ENCODE measurements around the gene PTGS2. TPM values are rescaled to one million over a fixed set of nuclear protein-coding genes. Genes with fewer than 3 reads are reported as not detected.
"Not testable (repeated sequence)": the region's sequence is repeated elsewhere in the genome, so short reads cannot be mapped to it uniquely, and the experiment has no call there.

PTGS2 gene
- total and polyA plus RNA-seq, 5 donors from 2014 or later = 0.31 to 0.96 TPM; not detected in 3

GRCh38 chr1:186664217-186664616 is 16.0 kb downstream of the PTGS2 start:
- H3K4me3 Mint-ChIP-seq; H3K27ac ChIP-seq (ENCODE audit: insufficient read depth, low read length, poor library complexity, severe bottlenecking); H3K9me3 ChIP-seq (ENCODE audit: control insufficient read depth in 2 of 2, low read length in 2 of 2); H3K27ac Mint-ChIP-seq; DNase-seq; H3K4me3 ChIP-seq (ENCODE audit: low read depth, low read length); H3K9me3 Mint-ChIP-seq; H3K36me3 Mint-ChIP-seq; H3K4me1 Mint-ChIP-seq; ATAC-seq (ENCODE audit: low read depth in 2 of 2); H3K36me3 ChIP-seq (ENCODE audit: control insufficient read depth, insufficient read depth, low read length); H3K27me3 ChIP-seq (ENCODE audit: control insufficient read depth, insufficient read depth, low read length); H3K27me3 Mint-ChIP-seq; H3K4me1 ChIP-seq (ENCODE audit: control insufficient read depth, insufficient read depth, low read length, poor library complexity, severe bottlenecking): not testable (repeated sequence)

GRCh38 chr1:186662752-186663151 is 17.5 kb downstream of the PTGS2 start:
- peaks cover 0 to 5% (median 3%) of the 10 kb centered on the region in 7 donors for H3K9me3 Mint-ChIP-seq
- Histone ChIP-seq H3K27me3 (ENCODE audit: control insufficient read depth, insufficient read depth, low read length) (no peaks in the 10 kb centered on the region), H3K36me3 (ENCODE audit: control insufficient read depth, insufficient read depth, low read length) (no peaks in the 10 kb centered on the region), H3K4me1 (ENCODE audit: control insufficient read depth, insufficient read depth, low read length, poor library complexity, severe bottlenecking) (no peaks in the 10 kb centered on the region), H3K4me3 (ENCODE audit: low read depth, low read length) (no peak overlapping the region), H3K27ac (ENCODE audit: insufficient read depth, low read length, poor library complexity, severe bottlenecking) (no peak overlapping the region), H3K9me3 (ENCODE audit: control insufficient read depth in 2 of 2, low read length in 2 of 2) (no peaks in the 10 kb centered on the region)
- H3K36me3 Mint-ChIP-seq = no peaks in the 10 kb centered on the region
- H3K27me3 Mint-ChIP-seq = peaks cover 6% of the 10 kb centered on the region
- H3K4me1 Mint-ChIP-seq = no peaks in the 10 kb centered on the region
- no peak for DNase-seq
- no peak for ATAC-seq (ENCODE audit: low read depth in 2 of 2)
- no peak overlapping the region for H3K4me3 Mint-ChIP-seq
- no peak overlapping the region for H3K27ac Mint-ChIP-seq

DNA sequence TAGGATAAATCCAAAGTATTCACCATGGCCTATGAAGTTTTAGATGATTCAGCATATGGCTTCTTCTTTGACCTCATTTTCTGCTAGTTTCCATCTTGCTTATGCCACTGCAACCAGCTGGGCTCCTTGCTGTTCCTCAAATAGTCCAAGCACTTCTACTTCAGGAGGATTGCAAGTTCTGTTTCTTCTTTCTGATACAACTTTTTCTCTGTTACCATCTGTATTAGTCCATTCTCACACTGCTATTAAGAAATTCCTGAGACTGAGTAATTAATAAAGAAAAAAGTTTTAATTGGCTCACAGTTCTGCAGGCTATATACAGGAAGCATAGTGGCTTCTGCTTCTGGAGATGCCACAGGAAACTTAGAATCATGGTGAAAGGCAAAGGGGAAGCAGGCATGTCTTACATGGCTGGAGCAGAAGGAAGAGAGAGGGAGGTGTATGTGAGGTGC is 20.3 kb downstream of the PTGS2 start:
- Mint-ChIP-seq H3K27ac (no peak overlapping the region), H3K4me1 (no peaks in the 10 kb centered on the region), H3K9me3 (peaks cover 0 to 3% (median 3%) of the 10 kb centered on the region in 7 donors), H3K36me3 (no peaks in the 10 kb centered on the region), H3K4me3 (no peak overlapping the region), H3K27me3 (peaks cover 6% of the 10 kb centered on the region)
- no peak for DNase-seq
- no peaks in the 10 kb centered on the region for H3K9me3 ChIP-seq (ENCODE audit: control insufficient read depth in 2 of 2, low read length in 2 of 2)
- no peaks in the 10 kb centered on the region for H3K4me1 ChIP-seq (ENCODE audit: control insufficient read depth, insufficient read depth, low read length, poor library complexity, severe bottlenecking)
- ATAC-seq (ENCODE audit: low read depth in 2 of 2) = no peak
- H3K4me3 ChIP-seq (ENCODE audit: low read depth, low read length) = no peak overlapping the region
- no peak overlapping the region for H3K27ac ChIP-seq (ENCODE audit: insufficient read depth, low read length, poor library complexity, severe bottlenecking)
- H3K36me3 ChIP-seq (ENCODE audit: control insufficient read depth, insufficient read depth, low read length) = no peaks in the 10 kb centered on the region
- no peaks in the 10 kb centered on the region for H3K27me3 ChIP-seq (ENCODE audit: control insufficient read depth, insufficient read depth, low read length)

DNA sequence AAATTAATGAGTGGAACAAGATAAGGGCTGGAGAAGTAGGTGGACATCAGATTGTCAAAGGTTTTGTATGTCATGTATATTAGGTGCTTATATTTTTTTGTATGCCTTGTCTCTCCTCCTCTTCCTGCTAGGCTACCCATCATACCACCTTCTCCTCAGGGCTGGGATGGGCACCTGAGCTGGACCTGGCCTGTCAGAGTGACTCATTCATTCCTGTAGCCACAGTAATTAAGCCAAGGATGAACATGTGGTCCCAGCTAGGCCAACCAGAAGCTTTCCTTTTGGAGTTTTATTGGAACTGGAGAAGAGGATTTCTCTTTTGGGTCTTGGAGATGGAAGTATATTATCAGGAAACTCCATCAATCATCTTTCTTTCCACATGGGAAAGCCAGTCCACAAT is 21.2 kb downstream of the PTGS2 start:
- H3K27ac Mint-ChIP-seq = no peak overlapping the region
- DNase-seq = no peak
- peaks cover 0 to 3% (median 3%) of the 10 kb centered on the region in 7 donors for H3K9me3 Mint-ChIP-seq
- no peak overlapping the region for H3K4me3 ChIP-seq (ENCODE audit: low read depth, low read length)
- H3K9me3 ChIP-seq (ENCODE audit: control insufficient read depth in 2 of 2, low read length in 2 of 2) = no peaks in the 10 kb centered on the region
- ATAC-seq (ENCODE audit: low read depth in 2 of 2) = no peak
- H3K27me3 ChIP-seq (ENCODE audit: control insufficient read depth, insufficient read depth, low read length) = no peaks in the 10 kb centered on the region
- H3K27ac ChIP-seq (ENCODE audit: insufficient read depth, low read length, poor library complexity, severe bottlenecking) = no peak overlapping the region
- no peaks in the 10 kb centered on the region for H3K4me1 Mint-ChIP-seq
- H3K36me3 Mint-ChIP-seq = no peaks in the 10 kb centered on the region
- no peaks in the 10 kb centered on the region for H3K36me3 ChIP-seq (ENCODE audit: control insufficient read depth, insufficient read depth, low read length)
- peaks cover 6% of the 10 kb centered on the region for H3K27me3 Mint-ChIP-seq
- no peaks in the 10 kb centered on the region for H3K4me1 ChIP-seq (ENCODE audit: control insufficient read depth, insufficient read depth, low read length, poor library complexity, severe bottlenecking)
- H3K4me3 Mint-ChIP-seq = no peak overlapping the region

DNA sequence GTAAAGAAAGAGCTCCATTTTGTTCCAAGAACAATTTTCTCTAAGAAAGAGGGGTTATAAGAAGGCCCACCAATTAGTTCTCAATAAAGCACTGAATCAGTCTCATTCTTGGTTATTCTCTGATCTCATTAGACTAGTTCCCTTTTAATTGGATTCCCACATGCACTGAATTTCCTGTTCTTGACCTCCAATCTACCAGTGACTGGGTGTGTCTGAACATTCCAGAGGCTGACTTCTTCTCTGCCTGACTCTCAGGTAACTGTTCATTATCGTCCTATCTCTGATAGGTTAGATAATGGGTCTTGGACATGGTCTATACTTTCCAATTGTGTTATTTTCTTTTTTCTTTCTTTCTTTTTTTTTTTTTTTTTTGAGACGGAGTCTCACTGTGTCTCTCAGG is 22.7 kb downstream of the PTGS2 start:
- no peak overlapping the region for H3K4me3 ChIP-seq (ENCODE audit: low read depth, low read length)
- H3K27ac ChIP-seq (ENCODE audit: insufficient read depth, low read length, poor library complexity, severe bottlenecking) = no peak overlapping the region
- H3K36me3 ChIP-seq (ENCODE audit: control insufficient read depth, insufficient read depth, low read length) = no peaks in the 10 kb centered on the region
- no peaks in the 10 kb centered on the region for H3K9me3 ChIP-seq (ENCODE audit: control insufficient read depth in 2 of 2, low read length in 2 of 2)
- no peak for ATAC-seq (ENCODE audit: low read depth in 2 of 2)
- H3K36me3 Mint-ChIP-seq = no peaks in the 10 kb centered on the region
- no peak overlapping the region for H3K27ac Mint-ChIP-seq
- H3K27me3 Mint-ChIP-seq = no peaks in the 10 kb centered on the region
- H3K9me3 Mint-ChIP-seq = peaks cover 0 to 3% (median 0%) of the 10 kb centered on the region in 7 donors
- H3K4me1 ChIP-seq (ENCODE audit: control insufficient read depth, insufficient read depth, low read length, poor library complexity, severe bottlenecking) = no peaks in the 10 kb centered on the region
- no peaks in the 10 kb centered on the region for H3K27me3 ChIP-seq (ENCODE audit: control insufficient read depth, insufficient read depth, low read length)
- no peak overlapping the region for H3K4me3 Mint-ChIP-seq
- DNase-seq = no peak
- H3K4me1 Mint-ChIP-seq = no peaks in the 10 kb centered on the region

DNA sequence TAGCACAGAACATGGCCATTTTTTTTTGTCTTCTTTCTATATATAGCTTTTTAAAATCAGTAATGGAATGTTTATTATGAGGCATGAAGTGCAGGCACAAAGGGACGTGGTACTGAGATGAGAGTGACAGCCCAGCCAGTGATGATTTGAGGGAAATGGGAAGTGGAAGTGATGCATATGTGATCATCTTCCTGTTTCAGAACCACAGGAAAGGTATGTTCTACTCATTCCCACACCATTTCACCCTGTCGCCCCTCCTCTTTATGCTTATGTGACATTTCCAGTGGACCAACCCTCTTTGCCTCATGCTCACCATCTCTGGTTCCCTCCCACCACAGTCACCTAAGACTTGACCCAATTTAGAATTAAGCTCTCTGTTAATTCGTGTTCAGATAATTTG is 24.3 kb downstream of the PTGS2 start:
- Mint-ChIP-seq H3K4me3 (no peak overlapping the region), H3K27me3 (no peaks in the 10 kb centered on the region), H3K4me1 (no peaks in the 10 kb centered on the region), H3K36me3 (no peaks in the 10 kb centered on the region), H3K9me3 (peaks cover 0 to 3% (median 0%) of the 10 kb centered on the region in 7 donors), H3K27ac (no peak overlapping the region)
- Histone ChIP-seq H3K4me3 (ENCODE audit: low read depth, low read length) (no peak overlapping the region), H3K4me1 (ENCODE audit: control insufficient read depth, insufficient read depth, low read length, poor library complexity, severe bottlenecking) (no peaks in the 10 kb centered on the region), H3K27me3 (ENCODE audit: control insufficient read depth, insufficient read depth, low read length) (no peaks in the 10 kb centered on the region), H3K36me3 (ENCODE audit: control insufficient read depth, insufficient read depth, low read length) (no peaks in the 10 kb centered on the region), H3K9me3 (ENCODE audit: control insufficient read depth in 2 of 2, low read length in 2 of 2) (no peaks in the 10 kb centered on the region), H3K27ac (ENCODE audit: insufficient read depth, low read length, poor library complexity, severe bottlenecking) (no peak overlapping the region)
- DNase-seq = no peak
- ATAC-seq (ENCODE audit: low read depth in 2 of 2) = no peak

- no peaks in the 10 kb centered on the region for H3K27me3 Mint-ChIP-seq
- DNase-seq = no peak
- Histone ChIP-seq H3K27ac (ENCODE audit: insufficient read depth, low read length, poor library complexity, severe bottlenecking) (no peak overlapping the region), H3K4me1 (ENCODE audit: control insufficient read depth, insufficient read depth, low read length, poor library complexity, severe bottlenecking) (no peaks in the 10 kb centered on the region), H3K36me3 (ENCODE audit: control insufficient read depth, insufficient read depth, low read length) (no peaks in the 10 kb centered on the region), H3K4me3 (ENCODE audit: low read depth, low read length) (no peak overlapping the region), H3K9me3 (ENCODE audit: control insufficient read depth in 2 of 2, low read length in 2 of 2) (no peaks in the 10 kb centered on the region), H3K27me3 (ENCODE audit: control insufficient read depth, insufficient read depth, low read length) (no peaks in the 10 kb centered on the region)
- no peaks in the 10 kb centered on the region for H3K4me1 Mint-ChIP-seq
- H3K9me3 Mint-ChIP-seq = peaks cover 0 to 3% (median 0%) of the 10 kb centered on the region in 7 donors
- H3K4me3 Mint-ChIP-seq = no peak overlapping the region
- no peaks in the 10 kb centered on the region for H3K36me3 Mint-ChIP-seq
- no peak overlapping the region for H3K27ac Mint-ChIP-seq
- ATAC-seq (ENCODE audit: low read depth in 2 of 2) = no peak
Measured at GRCh38 chr1:186654741-186655140, 25.5 kb downstream of the PTGS2 start.

GRCh38 chr1:186653312-186653711 is 26.9 kb downstream of the PTGS2 start:
- ATAC-seq (ENCODE audit: low read depth in 2 of 2) = no peak
- Histone ChIP-seq H3K27ac (ENCODE audit: insufficient read depth, low read length, poor library complexity, severe bottlenecking) (no peak overlapping the region), H3K9me3 (ENCODE audit: control insufficient read depth in 2 of 2, low read length in 2 of 2) (no peaks in the 10 kb centered on the region), H3K36me3 (ENCODE audit: control insufficient read depth, insufficient read depth, low read length) (no peaks in the 10 kb centered on the region), H3K4me1 (ENCODE audit: control insufficient read depth, insufficient read depth, low read length, poor library complexity, severe bottlenecking) (no peaks in the 10 kb centered on the region), H3K27me3 (ENCODE audit: control insufficient read depth, insufficient read depth, low read length) (no peaks in the 10 kb centered on the region), H3K4me3 (ENCODE audit: low read depth, low read length) (no peak overlapping the region)
- H3K4me1 Mint-ChIP-seq = no peaks in the 10 kb centered on the region
- no peak overlapping the region for H3K27ac Mint-ChIP-seq
- no peak for DNase-seq
- H3K36me3 Mint-ChIP-seq = no peaks in the 10 kb centered on the region
- peaks cover 0 to 3% (median 0%) of the 10 kb centered on the region in 7 donors for H3K9me3 Mint-ChIP-seq
- H3K4me3 Mint-ChIP-seq = no peak overlapping the region
- H3K27me3 Mint-ChIP-seq = no peaks in the 10 kb centered on the region

Measured in CD4-positive, CD25-positive, alpha-beta regulatory T cell (primary cell).